GM19328 (cell line): ENCODE results near the gene CPSF4.
"Not testable (repeated sequence)": the region's sequence is repeated elsewhere in the genome, so short reads cannot be mapped to it uniquely, and the experiment has no call there.

ENCODE experiments used
- ATAC-seq: cut with Tn5 transposase; IDR thresholded peaks from one replicate; pipeline ENCODE4 v1.9.1; 2021; ENCODE audit warnings: mild to moderate bottlenecking, moderate library complexity; ENCODE audit not compliant: unreplicated experiment

Gene CPSF4

DNA sequence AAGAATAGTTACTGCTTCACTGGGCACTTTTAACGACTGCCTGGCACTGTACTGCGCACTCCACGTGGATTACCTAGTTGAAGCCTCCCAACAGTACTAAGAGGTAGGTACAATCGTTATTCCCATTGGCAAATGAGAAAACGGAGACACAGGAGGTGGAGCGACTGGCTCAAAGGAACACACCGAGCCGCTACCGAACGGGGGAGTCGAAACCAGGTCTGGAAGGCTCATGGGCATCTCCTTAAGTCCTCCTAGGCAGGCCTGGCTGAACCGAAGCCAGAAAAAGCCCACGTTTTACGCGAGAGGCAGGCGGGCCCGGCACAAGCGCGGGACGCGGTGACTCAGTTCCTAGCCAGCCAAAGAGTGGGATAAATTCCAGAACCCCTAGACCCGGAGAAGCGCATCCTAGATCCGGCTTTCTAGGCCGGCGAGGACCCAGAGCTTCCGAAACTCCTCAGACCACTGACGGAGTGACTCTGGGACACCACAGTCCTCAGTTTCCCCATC, 30.8 kb upstream of the CPSF4 start:
- peak; percentile 9 for ATAC-seq

GRCh38 chr7:99408379-99409191, 30.2 kb upstream of the CPSF4 start, which contains the start of the genes BUD31 and PDAP1:
Gene BUD31 (plus strand): TSS chr7:99408969. CDS start chr7:99411093, 2,124 bp downstream.
Gene PDAP1 (minus strand): TSS chr7:99408597. CDS start chr7:99408548, 49 bp downstream.
- ATAC-seq: peak; percentile 67

- peak; percentile 2 for ATAC-seq
These were observed 29.6 kb upstream of the CPSF4 start for GRCh38 chr7:99409192-99409572.

DNA sequence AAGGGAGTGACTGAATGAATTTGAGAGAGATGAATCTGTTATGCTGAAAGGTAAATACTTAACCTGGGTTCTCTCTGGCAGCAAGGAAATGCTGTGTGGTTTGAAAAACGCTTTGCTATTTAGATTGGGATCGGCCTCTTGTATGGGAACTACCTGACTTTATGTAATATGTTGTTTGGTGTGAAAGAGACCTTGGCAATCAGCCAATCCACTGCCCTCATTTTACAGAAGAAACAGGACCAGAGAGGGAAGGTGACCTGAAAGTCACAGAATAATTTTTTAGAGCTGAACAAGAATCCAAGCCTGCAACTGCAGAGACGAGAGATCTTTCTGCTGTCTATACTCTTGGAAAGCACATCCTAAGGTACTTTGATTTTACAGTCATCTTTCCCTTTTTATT, 28.9 kb upstream of the CPSF4 start:
- ATAC-seq: no peak

DNA sequence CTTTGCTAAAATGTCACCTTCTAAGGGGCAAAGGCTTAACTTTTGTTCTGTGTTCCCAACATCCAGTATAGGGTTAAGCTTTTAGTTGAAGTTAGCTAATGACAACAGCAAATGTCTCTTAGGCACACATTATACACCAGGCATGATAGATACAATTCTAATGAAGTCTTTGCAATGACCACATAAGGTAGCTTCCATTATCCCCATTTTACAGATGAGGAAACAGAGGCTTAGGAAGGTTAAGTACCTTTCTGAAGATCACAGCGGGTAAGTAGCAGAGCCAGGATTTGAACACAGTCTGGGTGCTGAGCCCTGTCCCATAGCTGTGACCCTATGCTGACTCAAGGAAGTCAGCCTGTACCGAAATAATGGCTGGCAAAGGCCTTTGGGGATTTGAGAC, 28.1 kb upstream of the CPSF4 start:
- ATAC-seq: no peak

DNA sequence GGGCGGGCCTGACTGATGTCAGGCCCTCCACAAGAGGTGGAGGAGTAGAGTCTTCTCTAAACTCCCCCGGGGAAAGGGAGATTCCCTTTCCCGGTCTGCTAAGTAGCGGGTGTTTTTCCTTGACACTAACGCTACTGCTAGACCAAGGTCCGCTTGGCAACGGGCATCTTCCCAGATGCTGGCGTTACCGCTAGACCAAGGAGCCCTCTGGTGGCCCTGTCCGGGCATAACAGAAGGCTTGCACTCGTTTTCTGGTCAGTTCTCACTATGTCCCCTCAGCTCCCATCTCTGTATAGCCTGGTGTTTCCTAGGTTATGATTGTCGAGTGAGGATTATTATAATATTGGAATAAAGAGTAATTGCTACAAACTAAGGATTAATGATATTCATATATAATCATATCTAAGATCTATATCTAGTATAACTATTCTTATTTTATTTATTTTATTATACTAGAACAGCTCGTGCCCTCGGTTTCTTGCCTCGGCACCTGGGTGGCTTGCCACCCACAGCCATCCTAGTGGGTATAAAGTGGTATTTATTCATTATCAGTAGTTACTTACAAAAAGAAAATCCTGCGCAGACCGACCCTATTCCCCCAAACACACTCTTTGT, 23.1 kb upstream of the CPSF4 start:
- not testable (repeated sequence) for ATAC-seq

DNA sequence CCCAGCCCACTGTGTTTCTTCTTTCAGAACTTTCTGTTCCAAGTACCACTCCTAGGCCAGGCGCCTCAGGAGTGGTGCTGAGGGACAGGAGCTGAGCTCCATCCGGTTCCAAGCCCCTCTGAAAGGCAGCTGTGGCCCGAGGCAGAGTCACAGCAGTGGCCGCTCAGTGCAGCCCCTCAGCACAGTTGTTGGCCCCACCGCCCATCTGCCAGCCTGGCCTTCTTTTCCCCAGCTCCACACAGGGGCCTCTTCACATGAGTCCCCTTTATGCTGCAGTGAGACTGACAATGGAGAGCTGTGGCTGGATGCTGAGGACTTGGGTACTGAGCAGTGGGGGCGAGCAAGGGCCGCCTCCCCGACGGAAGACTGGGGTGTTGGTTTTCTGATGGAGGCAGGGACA, 20.5 kb upstream of the CPSF4 start:
- no peak for ATAC-seq

GRCh38 chr7:99419323-99420021, 19.3 kb upstream of the CPSF4 start:
- ATAC-seq: no peak

GRCh38 chr7:99420213-99420612, 18.5 kb upstream of the CPSF4 start:
- no peak for ATAC-seq

DNA sequence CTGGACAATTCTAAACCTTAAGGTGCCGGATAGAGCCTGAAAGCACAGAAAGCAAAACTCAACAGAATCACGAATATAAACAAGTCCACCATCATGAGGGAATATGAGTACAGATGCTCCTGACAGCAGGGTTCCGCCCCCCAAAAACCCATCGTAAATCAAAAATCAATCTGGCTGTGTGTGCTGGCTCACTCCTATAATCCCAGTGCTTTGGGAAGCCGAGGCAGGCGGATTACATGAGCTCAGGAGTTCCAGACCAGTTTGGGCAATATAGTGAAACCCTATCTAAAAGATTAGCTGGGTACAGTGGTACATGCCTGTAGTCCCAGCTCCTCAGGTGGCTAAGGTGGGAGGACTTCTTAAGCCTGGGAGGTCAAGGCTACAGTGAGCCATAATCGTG, 17.8 kb upstream of the CPSF4 start:
- no peak for ATAC-seq

GRCh38 chr7:99422186-99422585, 16.6 kb upstream of the CPSF4 start:
- ATAC-seq: no peak

DNA sequence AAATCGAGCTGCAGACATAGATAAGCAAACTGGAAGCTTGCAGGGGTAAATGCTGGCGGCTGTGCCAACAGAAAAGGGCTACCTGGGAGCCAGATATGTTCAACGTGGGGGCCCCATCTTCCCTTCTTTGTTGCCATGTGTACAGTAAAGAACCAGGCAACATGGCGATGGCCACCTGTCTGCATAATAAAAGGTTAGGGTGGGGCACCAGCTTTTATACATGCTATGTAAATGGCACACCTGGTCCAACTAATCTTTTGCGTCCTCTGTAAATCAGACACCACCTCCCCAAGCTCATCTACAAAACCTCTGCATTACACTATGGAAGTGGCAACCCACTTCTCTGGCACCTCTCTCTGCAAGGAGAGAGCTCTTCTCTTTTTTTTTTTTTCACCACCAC, 16.1 kb upstream of the CPSF4 start:
- ATAC-seq: no peak

- no peak for ATAC-seq
These were observed 13.6 kb upstream of the CPSF4 start for GRCh38 chr7:99424932-99425730.

DNA sequence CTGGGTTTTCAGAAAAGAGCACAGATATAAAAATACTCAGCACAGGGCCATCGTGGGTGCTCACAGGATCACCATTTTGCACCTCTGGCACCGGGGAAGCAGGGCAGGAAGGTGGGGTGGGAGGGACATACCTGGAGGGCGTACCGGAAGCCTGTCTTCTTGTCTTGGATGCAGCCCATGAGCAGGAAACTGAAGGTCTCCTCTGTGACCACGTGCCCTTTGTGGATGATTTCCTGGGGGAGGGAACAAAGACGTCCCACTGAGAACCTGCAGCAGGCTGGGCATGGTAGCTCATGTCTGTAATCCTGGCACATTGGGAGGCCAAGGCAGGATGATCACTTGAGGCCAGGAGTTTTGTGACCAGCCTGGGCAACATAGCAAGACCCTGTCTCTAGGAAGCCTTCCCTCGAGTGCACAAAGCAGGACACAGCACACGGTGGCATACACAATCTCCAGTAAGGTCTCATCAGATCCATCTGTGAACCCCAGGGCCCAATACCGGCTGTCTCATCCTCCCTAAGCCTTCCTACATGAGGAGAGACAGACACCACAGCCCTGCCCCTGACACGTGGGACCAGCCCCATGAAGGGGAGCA, 9.7 kb upstream of the CPSF4 start:
- ATAC-seq: no peak

DNA sequence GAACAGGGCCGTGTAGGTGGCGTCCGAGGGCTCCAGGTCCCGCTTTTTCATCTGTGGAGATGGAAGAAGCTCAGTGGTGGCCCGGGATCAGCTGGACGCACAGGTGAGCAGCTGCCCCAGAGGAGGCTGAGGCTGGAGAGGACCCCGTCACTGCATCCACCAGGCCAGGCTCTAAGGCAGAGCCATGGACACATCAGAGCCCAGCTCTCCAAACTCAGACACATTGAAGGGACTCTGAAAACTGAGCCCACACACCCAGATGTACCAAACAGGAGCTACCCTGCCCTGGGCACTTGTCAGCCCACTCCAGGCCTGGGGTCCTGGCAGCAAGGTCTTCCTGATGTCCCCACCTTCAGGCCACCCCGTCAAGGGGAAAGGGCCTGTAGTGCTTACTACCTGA, 9.0 kb upstream of the CPSF4 start:
- no peak for ATAC-seq

DNA sequence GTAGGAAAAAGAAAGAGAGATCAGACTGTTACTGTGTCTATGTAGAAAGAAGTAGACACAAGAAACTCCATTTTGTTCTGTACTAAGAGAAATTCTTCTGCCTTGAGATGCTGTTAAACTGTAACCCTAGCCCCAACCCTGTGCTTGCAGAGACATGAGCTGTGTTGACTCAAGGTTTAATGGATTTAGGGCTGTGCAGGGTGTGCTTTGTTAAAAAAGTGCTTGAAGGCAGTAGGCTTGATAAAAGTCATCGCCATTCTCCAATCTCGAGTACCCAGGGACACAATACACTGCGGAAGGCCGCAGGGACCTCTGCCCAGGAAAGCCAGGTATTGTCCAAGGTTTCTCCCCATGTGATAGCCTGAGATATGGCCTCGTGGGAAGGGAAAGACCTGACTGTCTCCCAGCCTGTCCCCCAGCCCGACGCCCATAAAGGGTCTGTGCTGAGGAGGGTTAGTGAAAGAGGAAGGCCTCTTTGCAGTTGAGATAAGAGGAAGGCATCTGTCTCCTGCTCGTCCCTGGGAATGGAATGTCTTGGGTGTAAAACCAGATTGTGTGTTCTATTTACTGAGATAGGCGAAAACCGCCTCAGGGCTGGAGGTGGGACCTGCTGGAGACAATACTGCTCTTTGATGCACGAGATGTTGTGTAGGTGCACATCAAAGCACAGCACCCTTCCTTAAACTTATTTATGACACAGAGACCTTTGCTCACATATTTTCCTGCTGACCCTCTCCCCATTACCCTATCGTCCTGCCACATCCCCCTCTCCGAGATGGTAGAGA, 6.8 kb upstream of the CPSF4 start:
- ATAC-seq: not testable (repeated sequence)

DNA sequence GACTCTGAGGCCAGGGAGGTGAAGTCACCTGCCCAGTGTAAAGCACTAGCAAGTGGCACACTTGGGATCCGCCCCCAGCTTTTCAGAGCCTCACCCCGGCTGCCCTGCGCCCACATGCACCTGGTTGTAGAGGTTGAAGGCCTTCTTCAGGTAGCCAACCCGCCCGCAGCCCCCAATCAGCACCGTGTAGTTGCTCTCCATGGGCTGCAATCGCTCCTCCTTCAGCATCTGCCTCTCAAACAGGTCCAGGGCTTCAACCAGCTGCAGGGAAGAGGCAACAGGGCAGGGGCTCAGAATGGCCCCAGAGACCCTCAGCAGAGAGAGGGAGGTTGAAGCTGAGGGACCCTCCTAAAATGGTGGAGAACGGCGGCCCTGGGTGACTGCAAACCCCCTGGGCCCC, 5.6 kb upstream of the CPSF4 start:
- ATAC-seq: no peak

DNA sequence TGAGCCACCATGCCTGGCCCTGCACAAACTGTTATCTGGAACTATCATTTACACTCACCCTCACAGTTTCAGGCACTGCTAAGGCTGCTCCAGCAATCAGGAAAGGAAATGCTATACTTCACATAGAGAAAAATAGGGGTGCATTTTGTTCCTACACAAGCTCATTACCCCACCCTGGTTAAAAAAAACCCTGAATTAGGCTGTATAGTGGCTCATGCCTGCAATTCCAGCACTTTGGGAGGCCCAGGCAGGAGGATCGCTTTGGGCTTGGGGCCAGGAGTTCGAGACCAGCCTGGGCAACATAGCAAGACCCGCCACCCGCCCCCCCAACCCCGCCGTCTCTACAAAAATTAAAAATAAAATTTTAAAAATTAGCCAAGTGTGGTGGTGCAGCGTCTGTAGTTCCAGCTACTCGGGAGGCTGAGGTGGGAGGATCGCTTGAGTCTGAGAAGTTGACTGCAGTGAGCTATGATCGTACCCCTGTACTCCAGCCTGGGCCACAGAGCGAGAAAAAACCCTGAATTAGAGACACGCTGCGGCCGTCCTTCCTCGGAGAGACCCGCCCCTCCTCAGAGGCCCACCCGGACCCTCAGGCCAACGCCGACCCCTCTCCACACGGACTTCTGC, 684 bp upstream of the CPSF4 start:
- ATAC-seq: no peak

DNA sequence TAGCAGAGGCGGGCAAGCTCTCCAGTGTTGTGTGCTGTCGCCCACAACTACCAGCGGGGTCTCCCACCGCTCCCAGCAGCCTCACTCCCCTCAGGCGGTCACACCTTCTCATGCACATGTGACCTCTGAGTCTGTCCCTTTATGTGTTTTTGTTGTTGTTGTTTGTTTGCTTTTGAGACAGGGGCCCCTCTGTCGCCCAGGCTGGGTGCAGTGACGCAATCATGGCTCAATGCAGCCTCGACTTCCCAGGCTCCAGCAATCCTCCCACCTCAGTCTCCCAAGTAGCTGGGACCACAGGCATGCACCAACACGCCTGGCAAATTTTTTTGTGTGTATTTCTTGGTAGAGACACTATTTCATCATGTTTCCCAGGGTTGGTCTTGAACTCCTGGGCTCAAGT, 1.5 kb downstream of the CPSF4 start:
- ATAC-seq: no peak
